Endothelial cell of umbilical vein (primary cell): ENCODE data around the gene UQCRHL.

Source experiments
- EZH2 ChIP-seq: IDR thresholded peaks from 2 replicates; pipeline ENCODE4 v1.6.1; 2012; ENCODE audit warnings: borderline replicate concordance, low read depth, mild to moderate bottlenecking, moderate library complexity, low read length, inconsistent platforms; ENCODE audit not compliant: severe bottlenecking
- GATA2 ChIP-seq: IDR thresholded peaks from 2 replicates; pipeline ENCODE4 v1.7.0; 2011; ENCODE audit warnings: low read depth, mild to moderate bottlenecking, moderate library complexity, mixed read lengths, low read length; ENCODE audit not compliant: insufficient read length, insufficient read depth
- JUN ChIP-seq: IDR thresholded peaks from 2 replicates; pipeline ENCODE4 v1.6.1; 2011; ENCODE audit warnings: borderline replicate concordance, low read depth; ENCODE audit not compliant: insufficient read length, insufficient read depth
- MAX ChIP-seq: IDR thresholded peaks from 2 replicates; pipeline ENCODE4 v1.6.1; 2011; ENCODE audit not compliant: insufficient read depth, insufficient read length
- POLR2A ChIP-seq: IDR thresholded peaks from 2 replicates; pipeline ENCODE4 v1.6.1; 2012; ENCODE audit warnings: low read depth, mild to moderate bottlenecking, control low read depth, low read length
- POLR2AphosphoS5 ChIP-seq: IDR thresholded peaks from 2 replicates; pipeline ENCODE4 v1.6.1; 2012; ENCODE audit warnings: low read depth, mild to moderate bottlenecking, control low read depth, low read length, moderate library complexity; ENCODE audit not compliant: insufficient read depth
- TF ChIP-seq, protein P1 (sequence below), 2 donors: IDR thresholded peaks; 1 replicate in 1 of 2; 2 replicates in 1 of 2; pipeline ENCODE4 v1.5.1; 2011; ENCODE audit warnings: low read length in 2 of 2, mild to moderate bottlenecking in 2 of 2, moderate library complexity in 2 of 2, control low read depth in 1 of 2, inconsistent platforms in 1 of 2, low read depth in 1 of 2; ENCODE audit not compliant: insufficient read depth in 1 of 2; ENCODE audit errors: extremely low read depth in 1 of 2

GRCh38 chr1:15761366-15762128 lies 45.9 kb downstream of the UQCRHL start:
- no peak for TF ChIP-seq POLR2A
- TF ChIP-seq, protein P1, sequence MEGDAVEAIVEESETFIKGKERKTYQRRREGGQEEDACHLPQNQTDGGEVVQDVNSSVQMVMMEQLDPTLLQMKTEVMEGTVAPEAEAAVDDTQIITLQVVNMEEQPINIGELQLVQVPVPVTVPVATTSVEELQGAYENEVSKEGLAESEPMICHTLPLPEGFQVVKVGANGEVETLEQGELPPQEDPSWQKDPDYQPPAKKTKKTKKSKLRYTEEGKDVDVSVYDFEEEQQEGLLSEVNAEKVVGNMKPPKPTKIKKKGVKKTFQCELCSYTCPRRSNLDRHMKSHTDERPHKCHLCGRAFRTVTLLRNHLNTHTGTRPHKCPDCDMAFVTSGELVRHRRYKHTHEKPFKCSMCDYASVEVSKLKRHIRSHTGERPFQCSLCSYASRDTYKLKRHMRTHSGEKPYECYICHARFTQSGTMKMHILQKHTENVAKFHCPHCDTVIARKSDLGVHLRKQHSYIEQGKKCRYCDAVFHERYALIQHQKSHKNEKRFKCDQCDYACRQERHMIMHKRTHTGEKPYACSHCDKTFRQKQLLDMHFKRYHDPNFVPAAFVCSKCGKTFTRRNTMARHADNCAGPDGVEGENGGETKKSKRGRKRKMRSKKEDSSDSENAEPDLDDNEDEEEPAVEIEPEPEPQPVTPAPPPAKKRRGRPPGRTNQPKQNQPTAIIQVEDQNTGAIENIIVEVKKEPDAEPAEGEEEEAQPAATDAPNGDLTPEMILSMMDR (IDR thresholded peaks at IDR 0.05; ENCODE audit: extremely low read depth in 1 of 2, insufficient read depth in 1 of 2, low read depth in 1 of 2, low read length in 2 of 2) = no peak
- TF ChIP-seq POLR2AphosphoS5 = no peak
- TF ChIP-seq MAX = no peak
- no peak for TF ChIP-seq EZH2
- no peak for TF ChIP-seq GATA2
- TF ChIP-seq JUN = no peak
